Testis (tissue), 3 donors: ENCODE data around the gene HECTD4. TPM values are rescaled to one million over a fixed set of nuclear protein-coding genes. Genes with fewer than 3 reads are reported as not detected.

Source experiments
- DNase-seq: peaks from one replicate; pipeline ENCODE4 v3.0.0-alpha.2; 2019
- H3K27ac ChIP-seq, 2 donors: fragments of 200-600 bp; sonication (generic); one replicate each; pipeline ENCODE4 v1.5.1; 2019
- H3K27me3 ChIP-seq: fragments of 200-600 bp; sonication (generic); one replicate; pipeline ENCODE4 v1.5.1; 2019
- H3K36me3 ChIP-seq: fragments of 200-600 bp; sonication (generic); one replicate; pipeline ENCODE4 v1.5.1; 2017; ENCODE audit warnings: low read depth; ENCODE audit errors: missing control alignments
- H3K4me1 ChIP-seq: fragments of 200-600 bp; sonication (generic); one replicate; pipeline ENCODE4 v1.5.1; 2019
- H3K4me3 ChIP-seq, 2 donors: fragments of 200-600 bp; sonication (generic); one replicate each; pipeline ENCODE4 v1.5.1; 2017 to 2019
- H3K9me3 ChIP-seq: fragments of 200-600 bp; sonication (generic); one replicate; pipeline ENCODE4 v1.5.1; 2017
- CTCF ChIP-seq, 3 experiments: fragments of 450-650 bp in 2 of 3; fragments of 200-600 bp in 1 of 3; sonication (generic) in 1 of 3; IDR thresholded peaks; one replicate each; pipeline ENCODE4 v1.5.1; 2016 to 2019; ENCODE audit warnings: antibody characterized with exemption in 3 of 3, mild to moderate bottlenecking in 2 of 3, moderate library complexity in 1 of 3
- POLR2A ChIP-seq: fragments of 450-650 bp; IDR thresholded peaks from one replicate; pipeline ENCODE4 v1.6.1; 2017; ENCODE audit warnings: antibody characterized with exemption, mild to moderate bottlenecking, moderate library complexity
- WGBS, 2 donors: methylation state at CpG; one replicate each; pipeline ENCODE4 v1.1.5; 2018; 5-methylcytosine and 5-hydroxymethylcytosine counted together
- intact Hi-C: fragments of 100-400 bp; cut with DNase I; formaldehyde crosslinking; loops from one replicate; pipeline ENCODE4 v1.15.1; 2023; ENCODE audit warnings: low total_unique reads
- polyA plus RNA-seq: library from polyadenylated mRNA; stranded (reverse); fragments of 350-450 nt; fragmentation: Illumina TruSeq; extraction: RNeasy Lipid Tissue Mini Kit (QIAGEN cat#74804); gene quantifications from one replicate; pipeline ENCODE4 v1.2.3, GENCODE V29; 2014; ENCODE audit warnings: low read depth, low replicate concordance; ENCODE audit not compliant: insufficient read depth
- total RNA-seq, 2 donors: library from RNA; depleted of rRNA; stranded (reverse); fragments of >200 nt; gene quantifications; one replicate each; pipeline ENCODE4 v1.2.3, GENCODE V29; 2016

The HECTD4 gene
- total and polyA plus RNA-seq, 3 donors from 2014 or later, result 49.6 to 91.8 (median 68.8) TPM

GRCh38 chr12:112309797-112310196 lies 72.4 kb downstream of the HECTD4 start:
- no peaks in the 10 kb centered on the region for H3K9me3 ChIP-seq
- no peak for DNase-seq
- no peak overlapping the region for H3K27ac ChIP-seq
- H3K36me3 ChIP-seq, result no peaks in the 10 kb centered on the region
- WGBS, 2 donors, result 78 to 81% methylated on average over 2 of the region's 2 CpGs
- no peak for TF ChIP-seq POLR2A
- H3K27me3 ChIP-seq, result no peaks in the 10 kb centered on the region
- no peak overlapping the region for H3K4me3 ChIP-seq
- intact Hi-C loops, result no loop called here
- no peaks in the 10 kb centered on the region for H3K4me1 ChIP-seq

- Histone ChIP-seq H3K9me3 (no peaks in the 10 kb centered on the region), H3K27ac (no peak overlapping the region), H3K4me3 (no peak overlapping the region), H3K4me1 (no peaks in the 10 kb centered on the region), H3K36me3 (no peaks in the 10 kb centered on the region), H3K27me3 (no peaks in the 10 kb centered on the region)
- DNase-seq, result no peak
- intact Hi-C loops, result no loop called here
- 64 to 72% methylated on average over 6 of the region's 6 CpGs for WGBS, 2 donors
- TF ChIP-seq POLR2A (no peak), CTCF (IDR thresholded peaks at IDR 0.05) (no peak)
Measured at GRCh38 chr12:112308652-112309051, 73.6 kb downstream of the HECTD4 start.

- WGBS, 2 donors, result 73 to 77% methylated on average over 1 of the region's 1 CpG
- Histone ChIP-seq H3K27me3 (no peaks in the 10 kb centered on the region), H3K27ac (no peak overlapping the region), H3K36me3 (no peaks in the 10 kb centered on the region), H3K4me3 (no peak overlapping the region), H3K9me3 (no peaks in the 10 kb centered on the region), H3K4me1 (no peaks in the 10 kb centered on the region)
- no peak for DNase-seq
- intact Hi-C loops, result no loop called here
- TF ChIP-seq CTCF (IDR thresholded peaks at IDR 0.05) (no peak), POLR2A (no peak)
Measured at GRCh38 chr12:112308161-112308560, 74.1 kb downstream of the HECTD4 start.

GRCh38 chr12:112307317-112308011 lies 74.8 kb downstream of the HECTD4 start:
- H3K36me3 ChIP-seq, result no peaks in the 10 kb centered on the region
- intact Hi-C loops, result no loop called here
- no peak for TF ChIP-seq CTCF (IDR thresholded peaks at IDR 0.05)
- TF ChIP-seq POLR2A, result no peak
- H3K9me3 ChIP-seq, result no peaks in the 10 kb centered on the region
- H3K4me1 ChIP-seq, result no peaks in the 10 kb centered on the region
- H3K27ac ChIP-seq, result no peak overlapping the region
- no peak overlapping the region for H3K4me3 ChIP-seq
- WGBS, 2 donors, result 73 to 93% methylated on average over 2 of the region's 2 CpGs
- H3K27me3 ChIP-seq, result no peaks in the 10 kb centered on the region
- DNase-seq, result no peak

- TF ChIP-seq POLR2A (no peak), CTCF (IDR thresholded peaks at IDR 0.05) (no peak)
- 77 to 92% methylated on average over 3 of the region's 3 CpGs for WGBS, 2 donors
- Histone ChIP-seq H3K9me3 (no peaks in the 10 kb centered on the region), H3K4me1 (no peaks in the 10 kb centered on the region), H3K36me3 (no peaks in the 10 kb centered on the region), H3K4me3 (no peak overlapping the region), H3K27me3 (no peaks in the 10 kb centered on the region), H3K27ac (no peak overlapping the region)
- no peak for DNase-seq
- intact Hi-C loops, result no loop called here
Measured at GRCh38 chr12:112305951-112306350, 76.3 kb downstream of the HECTD4 start.
